Gastrocnemius medialis (tissue), 4 donors: ENCODE measurements around the gene CCDC106.

Source experiments
- CTCF ChIP-seq, 5 experiments: fragments of 450-650 bp in 3 of 5; fragments of 200-600 bp in 2 of 5; sonication (generic) in 2 of 5; IDR thresholded peaks in 4 of 5; conservative IDR thresholded peaks in 1 of 5; 1 replicate in 4 of 5; 2 replicates in 1 of 5; pipeline ENCODE4 v1.5.1; 2016 to 2019; ENCODE audit warnings: antibody characterized with exemption in 5 of 5, mild to moderate bottlenecking in 3 of 5, moderate library complexity in 3 of 5
- POLR2A ChIP-seq, 2 donors: fragments of 450-650 bp; IDR thresholded peaks; one replicate each; pipeline ENCODE4 v1.6.1; 2017; ENCODE audit warnings: antibody characterized with exemption in 2 of 2, mild to moderate bottlenecking in 2 of 2, moderate library complexity in 2 of 2

GRCh38 chr19:55647732-55648584 is at the start of gene CCDC106:
- peak in 1 of 5 experiments; percentile 8 for TF ChIP-seq CTCF (IDR thresholded peaks at IDR 0.05 in 4 of 5, conservative IDR thresholded peaks at IDR 0.05 in 1 of 5)
- TF ChIP-seq POLR2A (IDR thresholded peaks at IDR 0.05), result no peak
